Measurements from ENCODE around the gene FAM20A.

GRCh38 chr17:68569346-68569745 lies 31.8 kb downstream of the FAM20A start:
- TF ChIP-seq EP300 (IDR thresholded peaks at IDR 0.05; ENCODE audit: borderline replicate concordance) (no peak), USF1 (IDR thresholded peaks at IDR 0.05) (no peak), FOXM1 (IDR thresholded peaks at IDR 0.05; ENCODE audit: borderline replicate concordance, low read depth) (no peak), TAF1 (IDR thresholded peaks at IDR 0.05; ENCODE audit: low read depth) (no peak), CEBPB (IDR thresholded peaks at IDR 0.05) (no peak)
